H9 (cell line): ENCODE measurements around the gene SPDYE4. TPM values are rescaled to one million over a fixed set of nuclear protein-coding genes. Genes with fewer than 3 reads are reported as not detected.

ENCODE experiments used
- DNase-seq: peaks from one replicate; pipeline ENCODE4 v3.0.0-alpha.2; 2017
- H2AFZ ChIP-seq: one replicate; pipeline ENCODE4 v1.6.1; 2013; ENCODE audit warnings: mild to moderate bottlenecking, low read length, control low read depth, moderate library complexity
- H2AK5ac ChIP-seq: 2 replicates; pipeline ENCODE4 v1.6.1; 2013; ENCODE audit warnings: low read length, control low read depth, mixed read lengths; ENCODE audit not compliant: insufficient read length
- H2BK120ac ChIP-seq: one replicate; pipeline ENCODE4 v1.6.1; 2013; ENCODE audit warnings: low read depth, mild to moderate bottlenecking, low read length, control low read depth, inconsistent platforms; ENCODE audit not compliant: poor library complexity, severe bottlenecking
- H2BK12ac ChIP-seq: 2 replicates; pipeline ENCODE4 v1.6.1; 2013; ENCODE audit warnings: low read length, control low read depth, mixed read lengths, low read depth; ENCODE audit not compliant: insufficient read length
- H2BK15ac ChIP-seq: 2 replicates; pipeline ENCODE4 v1.6.1; 2013; ENCODE audit warnings: low read depth, low read length, control low read depth
- H2BK20ac ChIP-seq: one replicate; pipeline ENCODE4 v1.6.1; 2013; ENCODE audit warnings: low read depth, mild to moderate bottlenecking, low read length, control low read depth, inconsistent platforms; ENCODE audit not compliant: poor library complexity, severe bottlenecking
- H2BK5ac ChIP-seq: 2 replicates; pipeline ENCODE4 v1.6.1; 2013; ENCODE audit warnings: low read length, control low read depth, mixed read lengths; ENCODE audit not compliant: insufficient read length
- H3K14ac ChIP-seq: 2 replicates; pipeline ENCODE4 v1.6.1; 2013; ENCODE audit warnings: low read length, control low read depth; ENCODE audit not compliant: insufficient read depth
- H3K18ac ChIP-seq: 2 replicates; pipeline ENCODE4 v1.6.1; 2013; ENCODE audit warnings: low read depth, mild to moderate bottlenecking, mixed read lengths, low read length, control low read depth; ENCODE audit not compliant: insufficient read length
- H3K23ac ChIP-seq: 2 replicates; pipeline ENCODE4 v1.6.1; 2013; ENCODE audit warnings: low read length, control low read depth, mixed read lengths, low read depth; ENCODE audit not compliant: insufficient read length
- H3K23me2 ChIP-seq: 2 replicates; pipeline ENCODE4 v1.6.1; 2013; ENCODE audit warnings: low read depth, mild to moderate bottlenecking, mixed read lengths, low read length, control low read depth; ENCODE audit not compliant: insufficient read length, poor library complexity, severe bottlenecking
- H3K27ac ChIP-seq: 2 replicates; pipeline ENCODE4 v1.5.1; 2013; ENCODE audit warnings: low read length, control low read depth, mixed read lengths, low read depth; ENCODE audit not compliant: insufficient read length
- H3K27me3 ChIP-seq: 2 replicates; pipeline ENCODE4 v1.6.1; 2013; ENCODE audit warnings: low read length, control low read depth, inconsistent platforms; ENCODE audit not compliant: insufficient read depth
- H3K4ac ChIP-seq: 2 replicates; pipeline ENCODE4 v1.6.1; 2013; ENCODE audit warnings: low read depth, mild to moderate bottlenecking, control low read depth, inconsistent platforms, low read length, moderate library complexity
- H3K4me1 ChIP-seq: 2 replicates; pipeline ENCODE4 v1.6.1; 2013; ENCODE audit warnings: low read length, control low read depth, inconsistent platforms; ENCODE audit not compliant: insufficient read depth
- H3K4me2 ChIP-seq: 2 replicates; pipeline ENCODE4 v1.6.1; 2013; ENCODE audit warnings: low read length, control low read depth, mixed read lengths; ENCODE audit not compliant: insufficient read length, insufficient read depth
- H3K56ac ChIP-seq: 2 replicates; pipeline ENCODE4 v1.6.1; 2013; ENCODE audit warnings: low read depth, mild to moderate bottlenecking, mixed read lengths, low read length, control low read depth; ENCODE audit not compliant: insufficient read length
- H3K79me1 ChIP-seq: 2 replicates; pipeline ENCODE4 v1.6.1; 2013; ENCODE audit warnings: low read depth, mild to moderate bottlenecking, moderate library complexity, low read length, control low read depth, inconsistent platforms; ENCODE audit not compliant: insufficient read depth, poor library complexity, severe bottlenecking
- H3K79me2 ChIP-seq: 2 replicates; pipeline ENCODE4 v1.6.1; 2013; ENCODE audit warnings: low read length, control low read depth, inconsistent platforms; ENCODE audit not compliant: insufficient read depth
- H3K9ac ChIP-seq: 2 replicates; pipeline ENCODE4 v1.6.1; 2013; ENCODE audit warnings: low read length, control low read depth, mixed read lengths; ENCODE audit not compliant: insufficient read length; ENCODE audit errors: extremely low read depth
- H3K9me3 ChIP-seq: one replicate; pipeline ENCODE4 v1.6.1; 2013; ENCODE audit warnings: low read depth, low read length, inconsistent platforms; ENCODE audit not compliant: control insufficient read depth
- H3T11ph ChIP-seq: one replicate; pipeline ENCODE4 v1.6.1; 2013; ENCODE audit warnings: mild to moderate bottlenecking, low read length, control low read depth, inconsistent platforms
- H4K20me1 ChIP-seq: one replicate; pipeline ENCODE4 v1.6.1; 2013; ENCODE audit not compliant: control insufficient read depth, insufficient read length, insufficient read depth
- H4K5ac ChIP-seq: 2 replicates; pipeline ENCODE4 v1.6.1; 2013; ENCODE audit warnings: low read depth, mild to moderate bottlenecking, mixed read lengths, low read length, control low read depth; ENCODE audit not compliant: insufficient read length
- H4K8ac ChIP-seq: replicated peaks from 2 replicates; pipeline ENCODE4 v1.6.1; 2013; ENCODE audit warnings: low read length, control low read depth, mixed read lengths, low read depth; ENCODE audit not compliant: insufficient read length
- H4K91ac ChIP-seq: 2 replicates; pipeline ENCODE4 v1.6.1; 2013; ENCODE audit warnings: low read depth, mild to moderate bottlenecking, moderate library complexity, mixed read lengths, low read length, control low read depth; ENCODE audit not compliant: insufficient read length
- H3K27ac Mint-ChIP-seq, 3 experiments: 2 replicates in 2 of 3; 3 replicates in 1 of 3; pipeline ENCODE4 v1.8.0; 2020 to 2021; ENCODE audit warnings: mixed read lengths in 3 of 3, mild to moderate bottlenecking in 1 of 3, moderate library complexity in 1 of 3
- H3K27me3 Mint-ChIP-seq: 2 replicates; pipeline ENCODE4 v1.8.0; 2021; ENCODE audit warnings: low read depth, mild to moderate bottlenecking, moderate library complexity, mixed read lengths
- H3K36me3 Mint-ChIP-seq, 3 experiments: 2 replicates in 2 of 3; 3 replicates in 1 of 3; pipeline ENCODE4 v1.8.0; 2020 to 2021; ENCODE audit warnings: low read depth in 3 of 3, mixed read lengths in 3 of 3; ENCODE audit not compliant: insufficient read depth in 1 of 3
- H3K4me1 Mint-ChIP-seq, 2 experiments: 2 replicates each; pipeline ENCODE4 v1.8.0; 2020; ENCODE audit warnings: mixed read lengths in 2 of 2
- H3K4me3 Mint-ChIP-seq, 2 experiments: 2 replicates in 1 of 2; 3 replicates in 1 of 2; pipeline ENCODE4 v1.8.0; 2020 to 2021; ENCODE audit warnings: mild to moderate bottlenecking in 2 of 2, mixed read lengths in 2 of 2, moderate library complexity in 1 of 2
- H3K9me3 Mint-ChIP-seq, 2 experiments: 2 replicates in 1 of 2; 3 replicates in 1 of 2; pipeline ENCODE4 v1.8.0; 2020; ENCODE audit warnings: mild to moderate bottlenecking in 2 of 2, mixed read lengths in 2 of 2, moderate library complexity in 1 of 2
- CTCF ChIP-seq: fragments of 200-600 bp; sonication (generic); conservative IDR thresholded peaks from 3 replicates; pipeline ENCODE4 v1.8.0; 2021; ENCODE audit warnings: antibody characterized with exemption, mild to moderate bottlenecking
- WGBS: extraction: QIAGEN DNeasy Blood & Tissue Kit; methylation state at CpG from one replicate; pipeline ENCODE4 v1.1.7; 2013; ENCODE audit warnings: missing lambda C conversion rate, low lambda C conversion rate, mixed read lengths; ENCODE audit not compliant: insufficient read length; ENCODE audit errors: extremely low coverage; 5-methylcytosine and 5-hydroxymethylcytosine counted together
- total RNA-seq: library from RNA; stranded (reverse); gene quantifications from 2 replicates; pipeline ENCODE4 v1.2.1, GENCODE V29; 2021

SPDYE4 gene
- total RNA-seq, 1 experiment from 2014 or later: not detected

GRCh38 chr17:8705427-8705826 lies 52.9 kb downstream of the SPDYE4 start:
- H3K27ac Mint-ChIP-seq: no peak overlapping the region; a peak in 1 of 7 replicates
- H2BK5ac ChIP-seq: no peak overlapping the region
- TF ChIP-seq CTCF: no peak
- H2AK5ac ChIP-seq: no peak overlapping the region
- peaks cover 17% of the 10 kb centered on the region for H3K27me3 Mint-ChIP-seq
- no peak overlapping the region for H2BK15ac ChIP-seq
- H4K91ac ChIP-seq: no peak overlapping the region
- no CpG with 5 or more reads among the region's 5 CpGs for WGBS
- H3K9me3 ChIP-seq: peaks cover 6% of the 10 kb centered on the region
- no peak overlapping the region for H2BK120ac ChIP-seq
- H2BK12ac ChIP-seq: no peak overlapping the region
- no peak for DNase-seq
- no peaks in the 10 kb centered on the region for H3K79me2 ChIP-seq
- H3K79me1 ChIP-seq: no peaks in the 10 kb centered on the region
- no peak overlapping the region for H2BK20ac ChIP-seq
- no peaks in the 10 kb centered on the region for H4K20me1 ChIP-seq
- no peaks in the 10 kb centered on the region for H3K27me3 ChIP-seq
- no peak overlapping the region for H3K56ac ChIP-seq
- no peaks in the 10 kb centered on the region for H3K4me1 ChIP-seq
- no peak overlapping the region for H2AFZ ChIP-seq
- H3K4me2 ChIP-seq: no peak overlapping the region
- H3K4me1 Mint-ChIP-seq: peaks cover 0 to 10% of the 10 kb centered on the region in 2 experiments; a peak in 3 of 4 replicates
- no peak overlapping the region for H3K27ac ChIP-seq
- H4K8ac ChIP-seq: no peak overlapping the region
- peaks cover 8 to 9% of the 10 kb centered on the region in 2 experiments for H3K9me3 Mint-ChIP-seq
- H3K18ac ChIP-seq: no peak overlapping the region
- no peaks in the 10 kb centered on the region for H3K23me2 ChIP-seq
- no peak overlapping the region for H3K23ac ChIP-seq
- no peak overlapping the region for H3K14ac ChIP-seq
- H3K4me3 Mint-ChIP-seq: no peak overlapping the region
- peaks cover 0 to 5% (median 0%) of the 10 kb centered on the region in 3 experiments; a peak in 3 of 7 replicates for H3K36me3 Mint-ChIP-seq
- H4K5ac ChIP-seq: no peak overlapping the region
- no peak overlapping the region for H3T11ph ChIP-seq
- H3K4ac ChIP-seq: no peak overlapping the region
- no peak overlapping the region for H3K9ac ChIP-seq
